BE2C (cell line): Measurements from ENCODE around the gene METTL8.
"Not testable (repeated sequence)": the region's sequence is repeated elsewhere in the genome, so short reads cannot be mapped to it uniquely, and the experiment has no call there.

Experiments used
- DNase-seq: peaks from one replicate; pipeline ENCODE4 v3.0.0-alpha.2; 2020
- H3K27me3 ChIP-seq: fragments of 250-450 bp; sonication (Bioruptor Pico); 2 replicates; pipeline ENCODE4 v1.5.1; 2020; ENCODE audit warnings: mild to moderate bottlenecking
- H3K36me3 ChIP-seq: fragments of 250-450 bp; sonication (Bioruptor Pico); 2 replicates; pipeline ENCODE4 v1.5.1; 2020; ENCODE audit warnings: mild to moderate bottlenecking
- H3K4me1 ChIP-seq: fragments of 250-450 bp; sonication (Bioruptor Pico); 2 replicates; pipeline ENCODE4 v1.5.1; 2020
- H3K4me3 ChIP-seq: 2 replicates; pipeline ENCODE4 v1.5.1; 2011; ENCODE audit warnings: low read depth, low read length
- H3K9me3 ChIP-seq: fragments of 250-450 bp; sonication (Bioruptor Pico); 2 replicates; pipeline ENCODE4 v1.5.1; 2020
- TF ChIP-seq, protein P1 (sequence below): IDR thresholded peaks from 2 replicates; pipeline ENCODE4 v1.5.1; 2012; ENCODE audit warnings: mild to moderate bottlenecking, low read depth, low read length

Gene METTL8

GRCh38 chr2:171420728-171421563, 12.8 kb downstream of the METTL8 start:
- Histone ChIP-seq H3K36me3 (no peaks in the 10 kb centered on the region), H3K9me3 (no peaks in the 10 kb centered on the region), H3K4me3 (no peak overlapping the region), H3K4me1 (no peaks in the 10 kb centered on the region), H3K27me3 (no peaks in the 10 kb centered on the region)
- no peak for DNase-seq
- TF ChIP-seq, protein P1, sequence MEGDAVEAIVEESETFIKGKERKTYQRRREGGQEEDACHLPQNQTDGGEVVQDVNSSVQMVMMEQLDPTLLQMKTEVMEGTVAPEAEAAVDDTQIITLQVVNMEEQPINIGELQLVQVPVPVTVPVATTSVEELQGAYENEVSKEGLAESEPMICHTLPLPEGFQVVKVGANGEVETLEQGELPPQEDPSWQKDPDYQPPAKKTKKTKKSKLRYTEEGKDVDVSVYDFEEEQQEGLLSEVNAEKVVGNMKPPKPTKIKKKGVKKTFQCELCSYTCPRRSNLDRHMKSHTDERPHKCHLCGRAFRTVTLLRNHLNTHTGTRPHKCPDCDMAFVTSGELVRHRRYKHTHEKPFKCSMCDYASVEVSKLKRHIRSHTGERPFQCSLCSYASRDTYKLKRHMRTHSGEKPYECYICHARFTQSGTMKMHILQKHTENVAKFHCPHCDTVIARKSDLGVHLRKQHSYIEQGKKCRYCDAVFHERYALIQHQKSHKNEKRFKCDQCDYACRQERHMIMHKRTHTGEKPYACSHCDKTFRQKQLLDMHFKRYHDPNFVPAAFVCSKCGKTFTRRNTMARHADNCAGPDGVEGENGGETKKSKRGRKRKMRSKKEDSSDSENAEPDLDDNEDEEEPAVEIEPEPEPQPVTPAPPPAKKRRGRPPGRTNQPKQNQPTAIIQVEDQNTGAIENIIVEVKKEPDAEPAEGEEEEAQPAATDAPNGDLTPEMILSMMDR = no peak

- no peaks in the 10 kb centered on the region for H3K36me3 ChIP-seq
- H3K9me3 ChIP-seq = no peaks in the 10 kb centered on the region
- no peak overlapping the region for H3K4me3 ChIP-seq
- H3K4me1 ChIP-seq = no peaks in the 10 kb centered on the region
- no peaks in the 10 kb centered on the region for H3K27me3 ChIP-seq
- TF ChIP-seq, protein P1 = no peak
- DNase-seq = no peak
Observed at GRCh38 chr2:171419333-171419732, 14.5 kb downstream of the METTL8 start.

DNA sequence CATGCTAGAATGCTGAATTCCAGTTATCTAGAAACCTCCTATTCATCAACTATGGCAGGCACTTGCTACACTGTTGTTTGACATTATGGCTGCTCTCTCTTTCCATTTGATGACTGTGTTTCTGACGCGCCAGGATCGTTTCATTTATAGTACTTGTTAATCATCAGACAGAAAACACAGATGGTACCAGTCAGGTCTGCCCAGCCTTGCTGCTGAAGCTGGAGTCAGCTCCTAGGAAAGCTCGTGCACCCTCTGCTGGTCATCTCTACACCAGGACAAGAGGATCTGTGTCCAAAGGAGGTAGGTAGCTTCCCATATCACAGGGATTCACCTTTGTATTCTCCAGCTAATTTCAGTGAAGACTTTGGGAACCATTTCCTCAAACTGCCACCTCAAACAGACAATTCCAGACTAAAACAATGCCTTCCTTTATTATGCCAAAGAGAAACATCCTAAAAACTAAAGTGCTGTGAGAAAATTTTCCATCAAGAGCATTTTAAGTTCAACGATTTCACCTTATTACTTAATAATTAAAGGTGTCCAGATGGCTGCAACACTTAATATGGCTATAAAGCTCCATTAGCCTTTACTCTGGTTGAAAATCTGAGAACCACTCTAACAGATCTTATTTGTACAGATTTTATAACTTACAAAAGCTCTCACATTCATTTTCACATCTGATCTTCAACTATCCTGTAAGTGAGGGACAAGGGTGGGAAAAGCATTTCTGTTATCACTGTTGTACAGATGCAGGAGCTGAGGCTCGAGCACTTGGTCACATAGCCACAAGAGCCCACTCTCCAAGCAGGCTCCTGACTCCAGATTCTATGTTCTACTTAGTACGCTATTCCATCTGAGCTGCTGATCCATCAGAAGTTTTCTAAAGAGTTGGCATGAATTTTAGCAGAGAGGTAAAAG, 17.5 kb downstream of the METTL8 start:
- no peak overlapping the region; the same call in 1 of the 2 replicates for H3K4me3 ChIP-seq
- H3K4me1 ChIP-seq = no peaks in the 10 kb centered on the region
- peak; percentile 84 for DNase-seq
- H3K27me3 ChIP-seq = no peaks in the 10 kb centered on the region
- no peaks in the 10 kb centered on the region for H3K9me3 ChIP-seq
- H3K36me3 ChIP-seq = no peaks in the 10 kb centered on the region
- TF ChIP-seq, protein P1 = peak; percentile 85

GRCh38 chr2:171414645-171415044, 19.1 kb downstream of the METTL8 start:
- not testable (repeated sequence) for H3K4me3 ChIP-seq, DNase-seq, H3K36me3 ChIP-seq, H3K27me3 ChIP-seq, H3K9me3 ChIP-seq, H3K4me1 ChIP-seq

- Histone ChIP-seq H3K4me1 (no peaks in the 10 kb centered on the region), H3K36me3 (no peaks in the 10 kb centered on the region), H3K9me3 (no peaks in the 10 kb centered on the region), H3K4me3 (no peak overlapping the region), H3K27me3 (no peaks in the 10 kb centered on the region)
- TF ChIP-seq, protein P1 = no peak
- no peak for DNase-seq
Observed at GRCh38 chr2:171412571-171413175, 21.1 kb downstream of the METTL8 start.

GRCh38 chr2:171411791-171412483, 21.9 kb downstream of the METTL8 start:
- Histone ChIP-seq H3K36me3 (no peaks in the 10 kb centered on the region), H3K4me3 (no peak overlapping the region), H3K9me3 (no peaks in the 10 kb centered on the region), H3K4me1 (no peaks in the 10 kb centered on the region), H3K27me3 (no peaks in the 10 kb centered on the region)
- TF ChIP-seq, protein P1 = no peak
- no peak for DNase-seq
